Measurements from ENCODE around the gene ALKBH4. TPM values are rescaled to one million over a fixed set of nuclear protein-coding genes. Genes with fewer than 3 reads are reported as not detected.
"Not testable (repeated sequence)": the region's sequence is repeated elsewhere in the genome, so short reads cannot be mapped to it uniquely, and the experiment has no call there.

The ALKBH4 gene, protein sequence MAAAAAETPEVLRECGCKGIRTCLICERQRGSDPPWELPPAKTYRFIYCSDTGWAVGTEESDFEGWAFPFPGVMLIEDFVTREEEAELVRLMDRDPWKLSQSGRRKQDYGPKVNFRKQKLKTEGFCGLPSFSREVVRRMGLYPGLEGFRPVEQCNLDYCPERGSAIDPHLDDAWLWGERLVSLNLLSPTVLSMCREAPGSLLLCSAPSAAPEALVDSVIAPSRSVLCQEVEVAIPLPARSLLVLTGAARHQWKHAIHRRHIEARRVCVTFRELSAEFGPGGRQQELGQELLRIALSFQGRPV
- 11.6 and 25.5 TPM in 2 replicates for total RNA-seq

DNA sequence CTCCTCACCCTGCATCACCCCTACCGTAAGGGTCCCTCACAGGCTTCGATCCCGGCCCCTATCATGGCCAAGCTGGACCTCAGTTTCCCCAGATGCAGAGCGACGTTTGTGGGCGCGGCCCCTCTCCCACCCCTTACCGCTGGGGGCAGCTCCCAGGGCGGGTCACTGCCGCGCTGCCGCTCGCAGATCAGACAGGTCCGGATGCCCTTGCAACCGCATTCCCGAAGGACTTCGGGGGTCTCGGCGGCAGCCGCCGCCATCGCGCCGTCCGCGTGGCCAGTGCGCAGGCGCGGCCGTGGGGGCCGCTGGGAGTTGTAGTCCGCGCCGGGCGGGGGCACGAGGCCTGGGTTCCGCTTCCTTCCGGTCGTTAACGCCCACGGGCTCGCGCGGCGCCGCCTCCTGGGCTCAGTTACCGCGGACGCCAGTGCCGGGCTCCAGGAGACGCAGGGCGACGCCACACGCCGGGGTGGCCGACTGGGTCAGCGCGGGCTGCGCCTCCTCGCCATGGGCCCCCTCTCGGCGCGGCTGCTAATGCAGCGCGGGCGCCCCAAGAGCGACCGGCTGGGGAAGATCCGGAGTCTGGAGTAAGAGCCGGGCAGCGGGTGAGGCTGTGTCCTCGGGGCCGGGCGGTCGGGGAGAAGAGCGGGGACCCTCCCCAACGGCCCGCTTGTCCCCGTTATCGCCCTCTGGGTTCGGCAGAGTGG is at the start of gene ALKBH4, which contains the start of gene LRWD1:
TSS of gene ALKBH4 (minus strand) at position 287 of the 704 bp plus-strand sequence. CDS start at position 260, 27 bp downstream.
TSS of gene LRWD1 (plus strand) at position 408 of the 704 bp plus-strand sequence. CDS start at position 505, 97 bp downstream.
- DNase-seq, result peak; percentile 93

DNA sequence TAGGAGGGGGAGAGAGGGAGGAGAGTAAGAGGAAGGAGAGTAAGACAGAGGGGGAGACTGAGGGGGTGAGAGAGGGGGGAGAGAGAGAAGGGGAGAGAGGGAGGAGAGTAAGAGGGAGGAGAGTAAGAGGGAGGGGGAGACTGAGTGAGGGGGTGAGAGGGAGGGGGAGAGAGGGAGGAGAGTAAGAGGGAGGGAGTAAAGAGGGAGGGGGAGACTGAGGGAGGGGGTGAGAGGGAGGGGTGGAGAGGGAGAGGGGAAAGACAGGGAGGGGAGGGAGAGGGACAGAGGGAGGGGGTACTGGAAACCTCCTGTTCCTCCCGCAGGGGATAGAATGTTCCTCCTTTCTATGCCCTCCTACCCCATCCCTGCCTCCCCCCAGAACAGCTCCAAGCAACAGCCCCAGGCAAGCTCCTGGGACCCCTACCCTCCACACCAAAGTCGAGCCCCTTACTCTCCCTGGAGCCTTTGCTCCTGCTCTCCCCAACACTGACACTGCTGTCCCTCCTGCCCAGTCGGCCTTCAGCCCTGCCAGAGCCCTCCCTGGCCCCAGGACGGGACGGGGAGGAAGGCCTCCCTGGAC is 48.1 kb upstream of the ALKBH4 start:
- peak; percentile 66 for DNase-seq

DNA sequence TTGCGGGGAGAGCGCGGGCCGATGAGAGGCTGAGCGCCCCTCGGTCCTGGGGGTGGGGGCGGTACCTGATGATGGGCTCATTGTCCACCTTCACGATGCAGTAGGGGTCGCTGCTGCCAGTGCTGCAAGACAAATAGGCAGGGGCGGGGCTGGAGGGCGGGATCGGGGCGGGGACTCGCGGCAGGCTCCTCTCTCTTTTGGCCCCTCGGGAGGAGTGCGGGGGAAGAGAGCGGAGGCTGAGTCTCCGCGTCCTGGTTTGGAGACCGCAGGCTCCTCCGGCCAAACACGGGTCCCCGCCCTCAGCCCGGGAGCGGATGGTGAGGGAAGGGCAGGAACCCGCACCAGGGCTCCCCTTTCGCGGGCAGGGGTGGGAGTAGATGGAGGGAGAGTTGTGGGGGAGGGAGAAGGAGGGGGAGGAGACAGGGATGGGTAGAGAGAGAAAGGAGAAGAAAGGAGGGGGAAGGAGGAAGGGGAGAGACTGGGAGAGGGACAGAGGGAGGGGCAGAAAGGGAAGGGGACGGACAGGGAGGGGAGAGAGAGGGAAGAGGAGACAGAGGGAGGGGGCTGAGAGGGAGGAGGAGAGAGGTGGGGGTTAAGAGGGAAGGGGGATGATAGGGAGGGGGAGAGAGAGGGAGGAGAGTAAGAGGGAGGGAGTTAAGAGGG is 47.3 kb upstream of the ALKBH4 start:
- DNase-seq, result not testable (repeated sequence)

GRCh38 chr7:102510575-102510974 is 45.9 kb upstream of the ALKBH4 start:
- not testable (repeated sequence) for DNase-seq

- not testable (repeated sequence) for DNase-seq
Observed at GRCh38 chr7:102507410-102508088, 42.9 kb upstream of the ALKBH4 start.

DNA sequence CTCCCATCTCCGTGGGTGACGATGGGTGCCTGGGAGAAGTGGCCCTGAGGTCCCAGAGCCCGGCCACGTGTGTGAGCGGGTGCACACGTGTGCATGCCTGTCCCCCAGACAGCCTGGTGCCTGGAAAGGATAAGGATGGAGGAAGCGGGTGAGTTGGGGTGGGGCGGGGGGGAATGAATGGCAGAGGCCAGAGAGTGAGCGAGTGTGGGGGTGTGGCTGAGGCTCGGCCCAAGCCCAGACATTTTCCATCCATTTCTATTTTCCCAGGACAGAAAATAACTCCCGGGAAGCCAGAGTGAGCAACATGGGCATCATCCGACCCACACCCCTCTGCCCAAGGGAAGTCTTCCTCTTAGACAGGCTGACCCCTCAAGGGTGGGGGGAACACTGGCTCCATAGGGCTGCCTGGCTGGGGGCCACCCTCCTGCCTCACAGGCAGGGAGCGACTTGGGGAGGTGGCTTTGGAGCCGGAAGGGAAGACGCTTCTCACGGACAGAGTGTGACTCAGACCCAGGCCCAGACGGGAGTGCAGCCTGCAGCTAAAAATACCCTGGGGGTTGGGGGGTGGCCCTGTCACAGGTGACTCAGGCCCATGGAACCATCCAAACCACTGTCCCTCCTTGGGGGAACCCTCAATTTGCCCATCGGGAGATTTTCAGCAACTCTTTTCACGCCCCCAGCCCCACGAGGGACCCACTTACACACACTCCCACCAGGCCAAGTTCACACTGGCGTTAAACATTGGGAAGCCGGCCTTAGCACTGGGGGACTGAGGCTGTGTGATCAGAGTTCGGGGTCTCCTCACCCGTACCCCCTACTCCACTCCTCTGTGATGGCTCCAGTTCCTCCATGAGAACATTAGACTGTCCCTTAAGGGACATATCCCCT is 40.9 kb upstream of the ALKBH4 start:
- not testable (repeated sequence) for DNase-seq

GRCh38 chr7:102503141-102503540 is 38.5 kb upstream of the ALKBH4 start:
- not testable (repeated sequence) for DNase-seq

GRCh38 chr7:102498321-102498720 is 33.7 kb upstream of the ALKBH4 start:
- not testable (repeated sequence) for DNase-seq

DNA sequence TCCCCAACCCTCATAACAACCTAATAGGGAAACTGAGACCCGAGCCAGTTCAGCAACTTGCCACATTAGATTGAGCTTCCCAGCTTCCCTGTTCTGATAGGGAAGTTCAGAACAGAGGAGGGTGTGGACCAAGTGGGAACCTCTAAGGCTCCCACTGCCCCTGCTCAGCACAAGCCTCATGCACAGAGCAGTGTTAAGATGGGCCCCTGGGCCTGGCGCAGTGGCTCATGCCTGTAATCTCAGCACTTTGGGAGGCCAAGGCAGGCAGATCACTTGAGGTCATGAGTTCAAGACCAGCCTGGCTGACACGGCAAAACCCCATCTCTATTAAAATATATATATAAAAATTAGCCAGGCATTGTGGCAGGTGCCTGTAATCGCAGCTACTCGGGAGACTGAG is 32.6 kb upstream of the ALKBH4 start:
- DNase-seq, result not testable (repeated sequence)

DNA sequence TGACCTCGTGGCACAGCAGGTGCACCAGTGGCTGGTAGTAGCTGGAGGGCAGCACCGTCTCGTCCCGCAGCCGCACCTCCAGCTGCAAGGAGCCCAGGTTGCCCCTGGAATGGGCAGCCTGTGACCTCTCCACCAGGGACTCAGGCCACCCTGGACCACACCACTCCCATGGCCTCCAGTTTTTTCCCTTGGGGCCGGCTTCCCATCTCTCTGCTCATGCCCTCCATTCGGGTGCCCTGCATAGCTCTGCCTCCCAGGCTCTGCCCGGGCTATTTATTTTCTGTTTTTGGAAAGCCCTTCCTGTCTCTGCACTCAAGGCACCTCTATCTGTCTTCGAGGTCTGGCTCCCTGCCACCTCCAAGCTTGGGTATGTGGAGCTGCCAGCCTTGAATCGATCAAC is 32.2 kb upstream of the ALKBH4 start:
- DNase-seq, result not testable (repeated sequence)

DNA sequence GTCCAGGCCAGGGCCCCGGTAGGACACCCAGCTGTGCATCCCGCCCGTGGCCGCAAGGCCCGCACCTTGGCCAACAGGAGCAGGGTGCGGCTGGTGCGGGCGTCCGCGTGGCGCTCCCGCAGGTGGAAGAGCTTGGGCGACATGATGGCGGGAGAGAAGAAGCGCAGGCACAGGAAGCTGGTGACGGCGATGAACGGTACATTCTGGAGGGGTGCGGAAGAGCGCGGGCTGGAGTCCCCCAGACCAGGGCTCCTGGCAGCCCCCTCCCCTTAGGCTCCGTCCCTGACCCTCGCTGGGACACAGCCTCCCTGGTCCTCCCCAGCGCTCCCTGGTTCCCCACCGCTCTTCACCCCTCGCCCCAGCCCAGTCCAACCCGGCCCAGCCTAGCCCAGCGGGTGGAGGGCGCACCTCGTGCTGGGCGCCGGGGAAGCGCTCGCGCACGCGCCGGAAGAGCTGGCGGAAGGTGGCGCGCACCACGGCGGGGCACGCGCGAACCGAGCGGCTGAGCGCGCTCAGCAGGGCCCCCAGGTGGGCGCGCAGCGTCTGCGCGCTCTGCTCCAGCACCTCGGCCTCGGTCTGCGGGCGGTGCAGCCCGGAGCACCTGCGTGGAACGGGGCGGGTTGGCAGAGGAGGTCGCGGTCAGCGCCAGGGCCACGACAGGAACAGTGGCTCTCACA is 29.9 kb upstream of the ALKBH4 start:
- not testable (repeated sequence) for DNase-seq

DNA sequence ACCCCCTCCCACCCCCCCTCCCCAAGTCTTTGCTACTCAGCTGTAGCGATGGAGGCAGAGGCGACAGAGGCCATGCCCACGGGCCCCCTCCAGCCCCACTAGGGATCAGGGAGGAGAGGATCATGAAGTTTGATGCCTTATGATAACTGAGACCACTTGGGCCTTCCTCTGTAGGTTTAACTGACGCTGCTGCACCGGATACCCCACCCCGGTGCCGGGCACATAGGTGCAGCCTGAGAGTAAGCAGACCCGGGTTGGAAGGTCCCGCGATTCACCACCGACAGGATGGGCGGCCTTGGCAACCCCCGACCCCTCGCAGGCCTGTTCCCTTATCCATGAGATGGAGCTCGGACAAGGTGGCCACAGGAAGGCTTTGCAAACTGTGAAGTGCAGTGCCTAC is 29.4 kb upstream of the ALKBH4 start:
- DNase-seq, result not testable (repeated sequence)

GRCh38 chr7:102493220-102493935 is 28.7 kb upstream of the ALKBH4 start:
- not testable (repeated sequence) for DNase-seq

- not testable (repeated sequence) for DNase-seq
Observed at GRCh38 chr7:102490529-102491075, 25.9 kb upstream of the ALKBH4 start.

- not testable (repeated sequence) for DNase-seq
Observed at GRCh38 chr7:102484317-102484716, 19.7 kb upstream of the ALKBH4 start.

GRCh38 chr7:102481962-102482361 is 17.3 kb upstream of the ALKBH4 start:
- not testable (repeated sequence) for DNase-seq

- not testable (repeated sequence) for DNase-seq
Observed at GRCh38 chr7:102479982-102480637, 15.4 kb upstream of the ALKBH4 start.

- not testable (repeated sequence) for DNase-seq
Observed at GRCh38 chr7:102479209-102479584, 14.5 kb upstream of the ALKBH4 start.
